Sigmoid colon (tissue), 7 donors: ENCODE results near the gene CCDC81. TPM values are rescaled to one million over a fixed set of nuclear protein-coding genes. Genes with fewer than 3 reads are reported as not detected.

ENCODE experiments used
- DNase-seq: peaks from one replicate; pipeline ENCODE4 v3.0.0-alpha.2; 2019
- H3K27ac ChIP-seq, 4 donors: fragments of 200-600 bp; sonication (generic); one replicate each; pipeline ENCODE4 v1.5.1; 2016 to 2019; ENCODE audit warnings: mild to moderate bottlenecking in 1 of 4
- H3K27me3 ChIP-seq, 3 donors: fragments of 200-600 bp; sonication (generic); one replicate each; pipeline ENCODE4 v1.5.1; 2019; ENCODE audit warnings: mild to moderate bottlenecking in 1 of 3
- H3K36me3 ChIP-seq, 4 donors: fragments of 200-600 bp; sonication (generic); one replicate each; pipeline ENCODE4 v1.5.1; 2016 to 2019
- H3K4me1 ChIP-seq, 4 donors: fragments of 200-600 bp; sonication (generic); one replicate each; pipeline ENCODE4 v1.5.1; 2017 to 2019
- H3K4me3 ChIP-seq, 4 donors: fragments of 200-600 bp; sonication (generic); one replicate each; pipeline ENCODE4 v1.5.1; 2017 to 2019; ENCODE audit warnings: mild to moderate bottlenecking in 2 of 4, moderate library complexity in 1 of 4
- H3K9me3 ChIP-seq, 4 donors: fragments of 200-600 bp in 3 of 4; sonication (generic) in 3 of 4; one replicate each; pipeline versions ENCODE4 v1.5.1 to v1.6.1; 2013 to 2019
- CTCF ChIP-seq, 4 experiments: fragments of 450-650 bp in 3 of 4; fragments of 200-600 bp in 1 of 4; IDR thresholded peaks; one replicate each; pipeline ENCODE4 v1.5.1; 2016 to 2019; ENCODE audit warnings: antibody characterized with exemption in 4 of 4, mild to moderate bottlenecking in 3 of 4, moderate library complexity in 2 of 4
- EP300 ChIP-seq, 4 donors: sonication (generic); formaldehyde crosslinking; IDR thresholded peaks; one replicate each; pipeline ENCODE4 v1.6.1; 2017; ENCODE audit warnings: antibody characterized with exemption in 4 of 4
- POLR2A ChIP-seq, 2 donors: fragments of 450-650 bp; IDR thresholded peaks; one replicate each; pipeline ENCODE4 v1.6.1; 2016; ENCODE audit warnings: antibody characterized with exemption in 2 of 2, mild to moderate bottlenecking in 2 of 2, moderate library complexity in 2 of 2
- POLR2AphosphoS5 ChIP-seq, 4 donors: sonication (generic); formaldehyde crosslinking; IDR thresholded peaks; one replicate each; pipeline ENCODE4 v1.6.1; 2017; ENCODE audit warnings: antibody characterized with exemption in 4 of 4
- WGBS, 2 donors: extraction: QIAGEN DNeasy Blood & Tissue Kit; methylation state at CpG; one replicate each; pipeline ENCODE4 v1.1.7; 2013; 5-methylcytosine and 5-hydroxymethylcytosine counted together
- intact Hi-C: fragments of 100-400 bp; cut with DNase I; formaldehyde crosslinking; loops from one replicate; pipeline ENCODE4 v1.15.1; 2023
- polyA plus RNA-seq, 3 donors: library from polyadenylated mRNA; stranded (reverse); fragments of 200-250 nt; gene quantifications; one replicate each; pipeline ENCODE4 v1.2.3, GENCODE V29; 2013
- total RNA-seq, 4 donors: library from RNA; depleted of rRNA; stranded (reverse); fragments of >200 nt; gene quantifications; one replicate each; pipeline ENCODE4 v1.1.0, GENCODE V29; 2016
- donor health status: healthy with polysubstance abuse.
- donor health status: Bipolar disorder and iron deficiency.
- donor health status: healthy.

The CCDC81 gene
- total and polyA plus RNA-seq, 7 donors, result 0.22 to 1.8 (median 0.55) TPM; not detected in 2

GRCh38 chr11:86447763-86448480, 73.2 kb downstream of the CCDC81 start:
- TF ChIP-seq POLR2A (IDR thresholded peaks at IDR 0.05) (no peak), POLR2AphosphoS5 (IDR thresholded peaks at IDR 0.05) (no peak), CTCF (IDR thresholded peaks at IDR 0.05) (no peak), EP300 (IDR thresholded peaks at IDR 0.05) (no peak)
- 77 to 93% methylated on average over 3 of the region's 3 CpGs for WGBS, 2 donors
- intact Hi-C loops, result no loop called here
- Histone ChIP-seq H3K27me3 (no peaks in the 10 kb centered on the region), H3K27ac (no peak overlapping the region), H3K9me3 (no peaks in the 10 kb centered on the region), H3K4me3 (no peak overlapping the region), H3K4me1 (no peaks in the 10 kb centered on the region), H3K36me3 (peaks cover 0 to 25% (median 2%) of the 10 kb centered on the region in 4 donors)
- DNase-seq, result no peak

- Histone ChIP-seq H3K9me3 (no peaks in the 10 kb centered on the region), H3K4me3 (no peak overlapping the region), H3K4me1 (no peaks in the 10 kb centered on the region), H3K27me3 (no peaks in the 10 kb centered on the region), H3K36me3 (peaks cover 0 to 11% (median 2%) of the 10 kb centered on the region in 4 donors), H3K27ac (no peak overlapping the region)
- no peak for DNase-seq
- TF ChIP-seq EP300 (IDR thresholded peaks at IDR 0.05) (no peak), CTCF (IDR thresholded peaks at IDR 0.05) (no peak), POLR2AphosphoS5 (IDR thresholded peaks at IDR 0.05) (no peak), POLR2A (IDR thresholded peaks at IDR 0.05) (no peak)
- intact Hi-C loops, result loop anchor here (10.0 kb wide), 2 partner anchors 125 to 845 kb away; no protein-coding TSS in a partner anchor
- WGBS, 2 donors, result 91 to 95% methylated on average over 5 of the region's 5 CpGs
Measured at GRCh38 chr11:86449993-86450629, 75.4 kb downstream of the CCDC81 start.

GRCh38 chr11:86453290-86454030, 78.8 kb downstream of the CCDC81 start:
- Histone ChIP-seq H3K4me1 (peaks cover 0 to 3% (median under 1%) of the 10 kb centered on the region in 4 donors), H3K36me3 (no peaks in the 10 kb centered on the region), H3K27me3 (no peaks in the 10 kb centered on the region), H3K27ac (no peak overlapping the region), H3K4me3 (no peak overlapping the region), H3K9me3 (no peaks in the 10 kb centered on the region)
- intact Hi-C loops, result loop anchor here (10.0 kb wide), 2 partner anchors 121 to 841 kb away; no protein-coding TSS in a partner anchor
- TF ChIP-seq EP300 (IDR thresholded peaks at IDR 0.05) (no peak), CTCF (IDR thresholded peaks at IDR 0.05) (no peak), POLR2AphosphoS5 (IDR thresholded peaks at IDR 0.05) (no peak), POLR2A (IDR thresholded peaks at IDR 0.05) (no peak)
- WGBS, 2 donors, result 85 to 86% methylated on average over 2 of the region's 2 CpGs
- no peak for DNase-seq

- intact Hi-C loops, result loop anchor here (1.0 to 10.0 kb wide), 6 partner anchors 118 to 838 kb away; partner anchors contain the start of gene ME3
- TF ChIP-seq POLR2A (IDR thresholded peaks at IDR 0.05) (no peak), CTCF (IDR thresholded peaks at IDR 0.05) (peak; percentile 82 to 91 (median 88))
- DNase-seq, result peak; percentile 92
- Histone ChIP-seq H3K4me3 (no peak overlapping the region), H3K4me1 (peaks cover 0 to 29% (median 16%) of the 10 kb centered on the region in 4 donors), H3K36me3 (no peaks in the 10 kb centered on the region), H3K27ac (peak overlapping the region in 1 of 4 donors; percentile 39), H3K9me3 (no peaks in the 10 kb centered on the region), H3K27me3 (no peaks in the 10 kb centered on the region)
- WGBS, 2 donors, result 16 to 23% methylated on average over 9 of the region's 9 CpGs
Measured at GRCh38 chr11:86456075-86456939, 81.6 kb downstream of the CCDC81 start.
